Right lobe of liver (tissue), 6 donors: Measurements from ENCODE around the gene FBXW5. TPM values are rescaled to one million over a fixed set of nuclear protein-coding genes. Genes with fewer than 3 reads are reported as not detected.

Experiments
- ATAC-seq, 4 donors: fragments of 200-7000 bp; cut with Tn5 transposase; one replicate each; pipeline ENCODE4 v1.9.1; 2020; ENCODE audit warnings: mild to moderate bottlenecking in 4 of 4, moderate library complexity in 4 of 4
- DNase-seq, 3 donors: peaks; one replicate each; pipeline ENCODE4 v3.0.0-alpha.2; 2020
- H3K27ac ChIP-seq, 3 donors: fragments of 200-600 bp; one replicate each; pipeline ENCODE4 v1.8.0; 2022
- H3K27me3 ChIP-seq, 2 donors: fragments of 200-600 bp; one replicate each; pipeline ENCODE4 v1.8.0; 2022
- H3K36me3 ChIP-seq, 4 donors: fragments of 200-600 bp; sonication (generic) in 1 of 4; one replicate each; pipeline versions ENCODE4 v1.5.1 to v1.8.0; 2017 to 2022; ENCODE audit warnings: control low read depth in 1 of 4
- H3K4me1 ChIP-seq, 4 donors: fragments of 200-600 bp; sonication (generic) in 1 of 4; one replicate each; pipeline versions ENCODE4 v1.5.1 to v1.8.0; 2017 to 2022; ENCODE audit warnings: control low read depth in 1 of 4
- H3K4me3 ChIP-seq, 3 donors: fragments of 200-600 bp; one replicate each; pipeline ENCODE4 v1.8.0; 2022
- H3K9me3 ChIP-seq, 4 donors: fragments of 200-600 bp; sonication (generic) in 1 of 4; one replicate each; pipeline versions ENCODE4 v1.5.1 to v1.8.0; 2017 to 2022; ENCODE audit warnings: control low read depth in 1 of 4
- CTCF ChIP-seq, 4 donors: fragments of 200-600 bp in 3 of 4; fragments of 450-650 bp in 1 of 4; IDR thresholded peaks; one replicate each; pipeline versions ENCODE4 v1.5.1 to v1.8.0; 2016 to 2022; ENCODE audit warnings: antibody characterized with exemption in 4 of 4, mild to moderate bottlenecking in 2 of 4
- POLR2A ChIP-seq: fragments of 450-650 bp; IDR thresholded peaks from one replicate; pipeline ENCODE4 v1.6.1; 2017; ENCODE audit warnings: antibody characterized with exemption, mild to moderate bottlenecking
- WGBS: methylation state at CpG from one replicate; pipeline ENCODE4 v1.1.6; 2018; ENCODE audit warnings: low coverage, low lambda C conversion rate; ENCODE audit not compliant: insufficient coverage; ENCODE audit errors: missing lambda C conversion rate; 5-methylcytosine and 5-hydroxymethylcytosine counted together
- intact Hi-C, 2 donors: fragments of 100-400 bp; cut with DNase I; formaldehyde crosslinking; loops; one replicate each; pipeline versions ENCODE4 v1.11.2 to v1.14.1; 2022
- total RNA-seq, 6 experiments: library from RNA; depleted of rRNA in 2 of 6; stranded (reverse); fragments of >200 nt in 2 of 6; fragmentation: NEBNext Ultra II Directional in 3 of 6; extraction: Animal tissue kit (Norgen Biotek cat#: 25700) in 3 of 6; gene quantifications; one replicate each; pipeline versions ENCODE4 v1.1.0 to v1.2.4, GENCODE V29; 2016 to 2023
- donor health status: DM: no; HTN: yes; CAD: no.
- donor health status: DM: no; HTN: no; CAD: no.
- donor health status: DM: no; HTN: no; CAD: no.
- donor health status: DM: no; HTN: yes; CAD: no.
- donor health status: DM: no; HTN: yes; CAD: no.

Gene FBXW5
- total RNA-seq, 6 experiments from 2014 or later = 84.0 to 290 (median 97.4) TPM

- Histone ChIP-seq H3K27ac (no peak overlapping the region), H3K9me3 (no peaks in the 10 kb centered on the region), H3K36me3 (peaks cover 0 to 46% (median 11%) of the 10 kb centered on the region in 4 donors), H3K4me1 (no peaks in the 10 kb centered on the region), H3K4me3 (no peak overlapping the region), H3K27me3 (no peaks in the 10 kb centered on the region)
- TF ChIP-seq CTCF (IDR thresholded peaks at IDR 0.05) (no peak), POLR2A (no peak)
- intact Hi-C loops = no loop called here
- ATAC-seq (no peak), DNase-seq (no peak)
- 90% methylated on average over 11 of the region's 11 CpGs for WGBS
These were observed 26.6 kb downstream of the FBXW5 start for GRCh38 chr9:136917902-136918301.

- DNase-seq (no peak), ATAC-seq (no peak)
- no peak overlapping the region for H3K4me3 ChIP-seq
- H3K9me3 ChIP-seq = no peaks in the 10 kb centered on the region
- intact Hi-C loops = no loop called here
- no peaks in the 10 kb centered on the region for H3K4me1 ChIP-seq
- no peak overlapping the region for H3K27ac ChIP-seq
- WGBS = 91% methylated on average over 14 of the region's 32 CpGs
- peaks cover 0 to 46% (median 11%) of the 10 kb centered on the region in 4 donors for H3K36me3 ChIP-seq
- H3K27me3 ChIP-seq = no peaks in the 10 kb centered on the region
- TF ChIP-seq POLR2A = no peak
These were observed 28.0 kb downstream of the FBXW5 start for GRCh38 chr9:136916330-136917184.

GRCh38 chr9:136915632-136916329, 28.8 kb downstream of the FBXW5 start:
- WGBS = 83% methylated on average over 13 of the region's 21 CpGs
- peaks cover 0 to 43% (median 10%) of the 10 kb centered on the region in 4 donors for H3K36me3 ChIP-seq
- no peak for ATAC-seq
- DNase-seq = no peak
- intact Hi-C loops = no loop called here
- no peaks in the 10 kb centered on the region for H3K27me3 ChIP-seq
- no peak overlapping the region for H3K4me3 ChIP-seq
- H3K27ac ChIP-seq = no peak overlapping the region
- no peaks in the 10 kb centered on the region for H3K4me1 ChIP-seq
- TF ChIP-seq CTCF (IDR thresholded peaks at IDR 0.05) = no peak
- no peak for TF ChIP-seq POLR2A
- H3K9me3 ChIP-seq = no peaks in the 10 kb centered on the region

- no peak for DNase-seq
- no peak overlapping the region for H3K4me3 ChIP-seq
- peaks cover 0 to 31% (median 3%) of the 10 kb centered on the region in 4 donors for H3K36me3 ChIP-seq
- no peak overlapping the region for H3K27ac ChIP-seq
- no peaks in the 10 kb centered on the region for H3K27me3 ChIP-seq
- no peak for ATAC-seq
- H3K4me1 ChIP-seq = no peaks in the 10 kb centered on the region
- no peaks in the 10 kb centered on the region for H3K9me3 ChIP-seq
- intact Hi-C loops = no loop called here
- no peak for TF ChIP-seq CTCF (IDR thresholded peaks at IDR 0.05)
- TF ChIP-seq POLR2A = no peak
- 67% methylated on average over 1 of the region's 17 CpGs for WGBS
These were observed 30.7 kb downstream of the FBXW5 start for GRCh38 chr9:136913701-136914438.
